Fibroblast of gingiva (primary cell): ENCODE data around the gene PFN3.
A peak's percentile ranks its signal among the peaks of the same experiment; 100 is the strongest.

Experiments used
- DNase-seq: peaks from one replicate; pipeline ENCODE4 v3.0.0-alpha.2; 2011; ENCODE audit warnings: low read depth

The PFN3 gene

DNA sequence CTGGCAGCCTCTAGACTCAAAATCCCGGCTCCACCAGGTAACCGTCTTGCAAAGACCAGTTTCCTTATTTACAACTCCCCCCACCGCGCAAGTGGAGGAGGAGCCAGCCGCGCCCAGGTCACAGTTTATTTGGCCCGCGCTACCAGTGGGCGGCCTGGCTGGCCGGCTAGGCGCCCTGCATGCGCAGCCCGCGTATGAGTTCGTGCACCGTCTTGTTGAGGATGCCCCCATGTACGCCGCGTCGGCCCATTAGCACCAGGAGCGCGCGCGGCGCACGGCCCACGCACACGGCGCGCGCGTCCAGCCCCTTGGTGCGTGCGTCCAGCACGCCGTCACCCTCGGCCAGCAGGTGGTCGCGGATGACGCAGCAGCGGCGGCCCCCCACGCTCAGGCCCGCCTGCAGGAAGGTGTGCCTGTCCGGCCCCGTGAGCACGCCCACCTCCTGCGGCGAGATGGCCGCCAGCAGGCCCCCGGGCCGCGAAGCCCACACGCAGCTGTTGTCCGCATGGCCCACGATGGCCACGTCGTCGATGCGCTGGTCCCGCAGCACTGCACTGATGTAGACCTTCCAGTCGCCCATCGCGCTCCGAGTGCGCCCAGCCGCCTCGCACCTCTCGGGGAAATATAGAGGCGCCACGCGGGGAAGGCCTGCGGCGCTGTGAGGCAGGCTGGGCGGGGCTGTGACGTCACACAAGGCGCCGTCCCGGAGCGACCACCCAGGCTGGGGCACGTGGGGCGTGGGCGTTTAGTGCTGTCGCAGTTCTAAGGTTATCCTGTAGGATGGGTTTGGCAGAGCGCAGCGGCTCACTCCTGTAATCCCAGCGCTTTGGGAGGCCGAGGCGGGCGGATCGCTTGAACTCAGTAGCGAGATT is at the start of gene PFN3:
Gene PFN3, minus strand, starts transcription at position 665 of the 872 bp plus-strand sequence. Its CDS starts 85 bp downstream, at position 580.
- no peak for DNase-seq

DNA sequence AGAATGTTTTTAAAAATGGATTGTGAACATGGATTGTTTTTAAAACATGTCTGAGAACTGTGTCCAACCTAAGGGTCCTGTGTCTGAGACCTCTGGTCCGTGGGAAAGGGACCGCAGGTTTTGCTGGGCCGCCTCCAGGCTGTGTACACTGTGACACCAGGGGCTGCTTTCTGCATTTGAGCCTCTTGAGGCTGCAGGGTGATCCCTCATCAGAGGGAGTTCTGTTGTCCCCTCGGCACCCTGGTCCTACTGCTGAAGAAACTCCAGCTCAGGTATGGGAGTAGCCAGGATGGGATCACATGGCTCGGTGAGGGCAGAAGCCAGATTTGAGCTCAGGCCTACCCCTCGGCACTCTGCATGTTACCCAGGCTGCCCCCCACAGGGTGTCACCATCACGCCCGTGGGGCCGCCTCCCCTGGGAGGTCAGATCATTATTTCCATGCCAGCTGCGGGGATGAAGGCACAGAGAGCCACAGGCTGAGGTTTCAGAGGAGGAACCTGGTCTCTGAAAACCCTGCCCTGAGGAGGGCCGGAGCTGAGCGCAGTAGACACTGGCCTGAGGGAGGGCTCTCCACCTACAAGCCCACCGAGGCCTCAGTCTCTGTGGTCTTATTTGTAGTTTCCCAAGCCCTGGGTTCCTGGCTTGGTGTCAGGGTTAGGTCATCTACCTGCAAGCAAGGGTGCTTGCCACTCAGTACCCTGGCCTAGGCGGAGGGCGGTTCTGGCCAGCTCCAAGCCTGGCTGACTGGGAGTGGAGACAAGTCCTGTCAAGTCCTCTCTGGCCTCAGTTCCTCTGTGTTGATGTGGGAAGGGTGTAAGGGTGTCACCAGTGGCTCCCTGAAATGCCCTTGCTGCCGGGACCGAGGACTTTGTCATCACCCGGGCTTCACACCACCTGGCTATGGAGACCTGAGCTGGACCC is 48.9 kb upstream of the PFN3 start:
- DNase-seq: no peak

DNA sequence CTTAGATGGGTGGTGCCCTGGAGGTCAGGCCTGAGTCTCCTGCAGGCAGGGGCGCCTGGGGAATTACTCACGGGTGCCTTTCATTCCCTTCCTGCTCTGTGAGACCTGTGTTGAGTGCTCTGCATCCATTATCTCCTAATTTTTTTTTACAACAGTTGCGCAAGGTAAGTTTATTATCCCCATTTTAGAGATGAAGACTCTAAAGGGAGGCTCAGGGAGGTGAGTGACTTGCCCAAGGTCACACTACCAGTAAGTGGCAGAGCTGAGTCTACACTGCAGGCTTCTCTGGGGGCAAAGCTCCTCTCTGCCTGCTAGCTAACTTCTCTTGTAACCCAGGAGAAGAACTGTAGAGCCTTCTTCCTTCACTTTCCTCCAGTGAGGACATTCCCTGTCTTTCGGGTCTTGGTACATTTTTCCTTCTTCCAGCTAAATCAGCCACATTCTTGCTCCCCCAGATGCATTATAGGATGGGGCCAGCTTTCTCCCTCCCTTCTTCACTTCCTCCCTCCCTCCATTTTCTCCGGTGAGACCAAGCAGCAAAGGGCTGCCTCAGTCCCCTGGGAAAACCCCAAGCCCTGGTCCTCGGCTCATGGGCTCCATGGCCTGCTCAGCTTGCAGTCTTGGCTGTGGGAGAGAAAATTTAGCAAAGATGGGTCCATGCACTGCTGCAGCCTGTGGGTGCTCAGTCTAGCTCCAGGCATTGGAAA is 47.9 kb upstream of the PFN3 start:
- DNase-seq: no peak

DNA sequence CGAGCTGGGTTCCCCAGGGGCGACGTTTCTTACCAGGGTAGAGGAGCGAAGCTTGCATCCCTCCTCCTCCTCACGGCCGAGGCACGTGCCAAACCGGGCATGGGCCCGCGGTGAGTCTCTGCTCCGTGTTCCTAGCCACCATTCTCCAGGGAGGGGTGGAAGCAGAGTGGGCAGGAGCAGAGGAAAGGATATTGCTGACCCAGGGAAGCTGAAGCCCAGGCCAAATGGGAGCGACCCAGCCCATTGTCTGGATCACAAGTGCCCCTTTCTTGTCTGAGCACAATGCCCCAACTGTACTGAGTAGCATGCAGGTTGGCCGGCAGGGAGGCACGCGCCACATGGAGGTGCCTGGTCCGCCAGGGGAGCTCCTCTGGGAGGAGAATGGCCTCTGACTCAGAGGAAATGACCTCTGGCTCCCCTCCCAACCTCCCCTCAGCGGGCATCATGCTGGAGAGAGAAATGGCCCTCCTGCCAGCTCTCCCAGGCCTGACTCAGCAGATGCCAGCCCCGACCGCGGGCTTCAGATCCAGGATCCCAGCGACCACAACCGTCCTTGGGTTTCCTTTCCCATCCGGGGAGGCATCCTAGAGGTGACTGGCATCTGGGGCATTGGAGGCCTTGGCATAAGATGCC is 47.3 kb upstream of the PFN3 start:
- peak; percentile 93 for DNase-seq

GRCh38 chr5:177447066-177447610 is 46.7 kb upstream of the PFN3 start:
- DNase-seq: peak; percentile 52

- peak; percentile 74 for DNase-seq
These were observed 46.0 kb upstream of the PFN3 start, which contains the start of gene PRR7 for GRCh38 chr5:177446200-177447065. PRR7 (plus strand) TSS chr5:177446814; CDS start chr5:177455068, 8,254 bp downstream.

DNA sequence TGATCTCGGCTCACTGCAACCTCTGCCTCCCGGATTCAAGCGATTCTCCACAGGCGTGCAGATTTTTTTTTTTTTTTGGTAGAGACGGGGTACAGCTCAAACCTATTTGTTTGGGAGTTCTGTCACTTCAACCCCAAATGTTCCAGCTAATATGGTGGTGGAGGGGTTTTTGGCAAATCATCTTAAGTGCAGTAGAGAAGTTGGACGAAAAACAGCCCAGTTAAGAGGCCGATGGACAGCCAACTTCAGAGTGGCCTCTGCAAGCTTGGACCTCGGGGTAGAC is 45.4 kb upstream of the PFN3 start:
- DNase-seq: no peak

DNA sequence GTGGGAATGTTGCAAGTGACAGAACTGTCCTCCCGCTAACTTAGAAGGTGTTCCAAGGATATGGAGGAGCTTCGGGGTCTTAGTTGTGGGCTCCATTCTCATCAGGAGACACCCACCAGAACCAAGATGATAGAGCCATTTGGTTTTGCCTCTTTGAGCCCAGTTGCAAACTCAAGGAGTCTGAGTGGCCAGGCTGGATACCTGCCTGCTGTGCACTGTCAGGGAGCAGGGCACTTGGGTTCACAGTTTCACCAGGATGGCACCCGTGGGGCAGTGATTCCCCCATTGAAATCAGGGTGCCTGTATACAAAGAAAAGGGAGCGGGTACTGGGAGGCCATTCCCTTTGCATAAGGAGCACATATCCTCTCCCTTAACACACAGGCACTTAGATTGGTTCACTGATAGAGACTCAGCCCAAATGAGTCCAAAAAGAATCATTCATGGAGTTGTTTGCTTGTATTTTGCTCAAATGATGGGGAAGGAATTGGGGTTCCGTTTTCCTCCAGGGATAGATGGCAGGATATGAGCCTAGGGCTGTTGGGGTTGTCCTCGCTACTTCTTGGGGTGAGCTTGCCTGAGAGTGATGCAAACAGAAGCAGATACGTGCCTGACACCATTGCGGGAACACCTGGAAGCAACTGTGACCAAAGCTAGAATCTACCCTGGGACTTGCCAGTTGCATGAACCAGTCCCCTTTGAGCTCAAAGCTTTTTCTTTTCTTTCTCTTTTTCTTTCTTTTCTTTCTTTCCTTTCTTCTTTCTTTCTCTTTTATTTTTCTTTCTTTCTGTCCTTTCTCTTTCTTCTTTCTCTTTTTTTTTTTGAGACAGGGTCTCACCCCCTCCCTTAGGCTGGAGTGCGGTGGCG is 44.8 kb upstream of the PFN3 start:
- DNase-seq: no peak

DNA sequence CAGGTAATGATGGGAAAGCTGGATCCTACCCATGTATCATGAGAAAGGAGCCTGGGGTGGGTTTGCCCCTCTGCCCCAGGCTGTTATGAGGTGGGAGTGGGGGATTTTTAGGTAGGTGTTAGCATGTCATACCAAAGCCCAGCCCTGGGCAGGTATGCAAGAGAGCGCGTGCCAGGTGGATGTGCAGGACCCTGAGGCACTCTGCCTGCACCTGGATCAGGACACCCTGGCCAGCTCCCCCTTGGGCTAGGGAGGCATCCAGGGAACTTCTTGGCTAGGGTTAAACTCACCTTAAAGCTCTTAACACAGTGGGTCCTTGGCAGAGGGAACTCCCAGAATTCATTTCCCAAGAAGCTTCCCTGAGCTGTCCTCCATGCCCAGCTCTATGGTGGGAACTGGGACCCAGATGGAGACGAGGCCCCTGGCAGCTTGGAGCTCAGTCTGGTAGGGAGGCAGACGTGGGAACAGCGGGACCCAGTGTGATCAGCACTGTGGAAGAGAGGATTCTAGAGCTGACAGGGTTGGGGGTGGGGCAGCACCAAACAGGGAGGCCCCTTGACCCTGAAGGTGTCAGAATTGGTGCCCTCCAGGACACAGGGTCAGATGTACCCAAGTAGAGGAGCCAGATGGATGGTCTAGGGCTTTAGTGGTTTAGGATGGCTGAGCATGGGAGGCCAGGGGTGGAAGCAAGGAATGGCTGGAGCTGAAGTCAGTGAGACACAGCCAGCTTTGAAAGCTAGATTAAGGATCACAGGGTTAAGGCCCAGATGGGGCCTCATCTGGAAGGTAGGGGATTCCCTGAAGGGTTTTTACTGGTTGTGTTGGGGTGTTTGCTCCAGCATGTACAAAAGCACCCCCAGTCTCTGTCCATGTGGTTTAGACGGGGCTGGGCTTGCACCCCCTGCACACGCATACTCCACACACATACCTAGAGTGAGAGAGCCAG is 43.9 kb upstream of the PFN3 start:
- DNase-seq: no peak

DNA sequence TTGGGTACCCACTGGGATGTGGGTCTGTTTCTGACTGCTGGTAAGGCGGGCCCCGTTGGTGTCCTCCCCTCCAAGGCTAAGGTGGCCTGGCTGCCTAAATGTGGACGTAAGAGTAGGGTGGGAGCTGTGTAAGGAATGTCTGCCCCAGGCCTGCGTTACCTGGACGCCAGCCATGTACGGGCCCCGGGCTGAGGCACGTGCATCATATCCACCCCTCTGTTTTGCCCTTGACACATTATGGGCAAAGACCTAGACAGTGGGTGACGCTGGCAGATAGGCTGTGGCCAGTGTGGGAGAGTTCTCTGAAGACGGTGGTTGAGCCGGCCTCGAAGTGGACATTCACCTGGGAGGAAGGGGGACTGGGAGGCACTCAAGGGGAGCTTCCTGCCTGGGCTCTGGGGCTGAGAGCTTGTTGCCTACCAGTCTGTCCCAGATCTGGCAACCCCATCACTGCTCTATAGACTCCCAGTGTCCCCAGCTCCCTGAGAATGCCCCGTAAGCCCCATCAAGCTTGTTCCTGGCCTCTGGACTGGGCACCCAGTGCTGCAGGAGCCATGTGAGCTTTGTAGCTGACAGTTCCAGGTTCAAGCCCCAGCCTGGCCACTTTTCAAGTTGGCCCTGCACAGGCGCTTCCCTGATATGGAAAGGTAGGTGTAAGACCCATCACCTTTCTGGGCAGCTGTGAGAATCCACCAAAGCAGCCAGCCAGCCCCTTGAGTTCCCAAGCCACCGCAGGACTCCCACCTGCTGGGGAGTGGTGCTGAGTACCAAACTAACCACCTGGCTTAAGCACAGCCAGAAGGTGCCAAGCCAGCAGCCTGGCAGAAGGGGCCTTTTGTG is 42.9 kb upstream of the PFN3 start:
- DNase-seq: no peak

GRCh38 chr5:177442066-177442826 is 41.8 kb upstream of the PFN3 start:
- no peak for DNase-seq

DNA sequence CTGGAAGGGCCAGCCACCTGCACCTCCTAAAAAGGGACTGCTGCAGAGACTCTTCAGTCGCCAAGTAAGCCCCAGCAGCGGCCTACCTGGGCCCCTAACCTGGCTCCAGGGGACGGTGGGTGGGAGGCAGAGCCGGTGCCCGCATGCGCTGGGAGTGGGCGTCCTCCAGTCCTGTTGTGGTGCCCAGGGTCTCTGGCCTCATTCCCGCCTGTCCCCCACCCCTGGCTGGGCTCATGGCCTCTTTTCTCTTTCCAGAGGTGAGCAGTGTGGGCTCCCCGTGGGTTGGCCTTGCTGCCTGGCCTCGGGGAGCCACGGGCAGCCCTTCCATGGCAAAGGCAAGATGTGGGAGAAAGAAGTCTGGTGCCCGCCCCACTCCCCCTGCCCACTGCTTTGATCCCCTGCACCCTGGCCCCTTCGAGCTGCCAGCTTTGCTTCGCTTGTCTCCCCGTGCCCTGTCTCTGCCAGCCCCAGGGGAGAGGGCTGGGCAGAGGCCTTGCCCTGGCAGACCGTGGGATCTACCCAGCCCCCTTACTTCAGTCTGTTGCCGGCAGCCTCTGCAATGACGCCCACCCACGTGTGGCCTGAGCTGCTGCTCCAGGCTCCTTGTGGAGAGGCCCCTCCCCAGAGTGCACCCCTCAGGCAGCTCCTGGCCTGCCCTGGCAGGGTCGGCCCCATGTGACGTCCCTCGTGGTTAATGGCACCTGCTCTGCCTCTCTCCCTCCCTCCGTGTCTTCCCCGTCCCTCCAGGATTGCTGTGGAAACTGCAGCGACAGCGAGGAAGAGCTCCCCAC is 40.7 kb upstream of the PFN3 start:
- no peak for DNase-seq

DNA sequence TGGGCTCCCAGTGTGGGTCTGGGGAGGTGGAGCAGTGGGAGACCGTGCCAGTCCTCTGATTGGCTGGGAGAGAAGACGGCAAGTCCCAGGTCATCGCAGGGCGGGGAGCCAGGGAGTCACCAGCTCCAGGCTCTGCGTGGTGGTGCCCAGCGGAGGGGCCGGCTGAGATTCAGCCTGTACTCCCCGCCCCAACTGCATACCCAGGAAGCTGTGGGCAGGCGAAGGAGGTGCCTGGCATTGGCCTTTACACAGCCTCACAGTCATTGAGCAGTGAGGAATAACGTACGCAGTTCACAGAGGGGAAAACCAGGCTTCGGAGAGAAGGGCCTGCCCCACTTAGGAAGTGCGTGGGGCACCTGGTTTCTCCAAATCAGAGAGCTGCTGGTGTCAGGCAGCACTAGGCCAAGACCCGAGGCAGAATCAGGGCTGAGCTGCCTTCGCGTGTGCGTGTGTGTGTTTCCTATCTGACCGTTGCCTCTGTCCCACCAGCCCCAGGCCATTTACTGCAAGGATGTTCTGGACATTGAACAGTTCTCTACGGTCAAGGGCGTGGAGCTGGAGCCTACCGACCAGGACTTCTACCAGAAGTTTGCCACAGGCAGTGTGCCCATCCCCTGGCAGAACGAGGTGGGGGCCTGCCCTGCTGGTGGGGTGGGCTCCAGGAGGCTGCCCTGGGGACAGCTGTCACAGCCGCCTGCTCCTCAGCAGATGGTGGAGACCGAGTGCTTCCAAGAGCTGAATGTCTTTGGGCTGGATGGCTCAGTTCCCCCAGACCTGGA is 39.9 kb upstream of the PFN3 start:
- DNase-seq: no peak

DNA sequence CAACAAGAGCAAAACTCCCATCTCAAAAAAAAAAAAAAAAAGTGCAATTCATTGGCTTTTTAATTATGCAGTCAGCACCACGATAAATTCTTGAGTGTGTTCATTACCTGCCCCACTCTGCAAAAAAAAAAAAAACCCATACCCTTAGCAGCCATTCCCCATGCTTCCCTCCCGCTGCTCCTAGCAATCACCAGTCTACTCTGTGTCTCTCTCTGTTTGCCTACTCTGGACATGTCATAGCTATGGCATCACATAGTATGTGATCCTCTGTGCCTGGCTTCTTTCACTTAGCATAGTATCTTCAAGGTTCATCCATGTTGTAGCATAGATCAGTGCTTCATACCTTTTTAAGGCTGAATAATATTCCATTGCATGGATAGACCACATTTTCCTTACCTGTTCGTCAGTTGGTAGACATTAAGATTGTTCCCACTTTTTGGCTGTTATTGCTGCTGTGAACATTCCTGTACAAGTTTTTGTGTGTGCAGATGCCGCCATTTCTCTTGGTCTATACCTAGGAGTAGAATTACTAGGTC is 39.1 kb upstream of the PFN3 start:
- no peak for DNase-seq

- DNase-seq: no peak
These were observed 38.0 kb upstream of the PFN3 start for GRCh38 chr5:177438468-177438867.
